NCI-H2171 (cell line): Measurements from ENCODE around the gene ITPR2.
"Not testable (repeated sequence)": the region's sequence is repeated elsewhere in the genome, so short reads cannot be mapped to it uniquely, and the experiment has no call there.

Experiments
- DNase-seq: peaks from one replicate; lab custom pipeline; 2025; lab: John Stamatoyannopoulos, UW

ITPR2 gene

DNA sequence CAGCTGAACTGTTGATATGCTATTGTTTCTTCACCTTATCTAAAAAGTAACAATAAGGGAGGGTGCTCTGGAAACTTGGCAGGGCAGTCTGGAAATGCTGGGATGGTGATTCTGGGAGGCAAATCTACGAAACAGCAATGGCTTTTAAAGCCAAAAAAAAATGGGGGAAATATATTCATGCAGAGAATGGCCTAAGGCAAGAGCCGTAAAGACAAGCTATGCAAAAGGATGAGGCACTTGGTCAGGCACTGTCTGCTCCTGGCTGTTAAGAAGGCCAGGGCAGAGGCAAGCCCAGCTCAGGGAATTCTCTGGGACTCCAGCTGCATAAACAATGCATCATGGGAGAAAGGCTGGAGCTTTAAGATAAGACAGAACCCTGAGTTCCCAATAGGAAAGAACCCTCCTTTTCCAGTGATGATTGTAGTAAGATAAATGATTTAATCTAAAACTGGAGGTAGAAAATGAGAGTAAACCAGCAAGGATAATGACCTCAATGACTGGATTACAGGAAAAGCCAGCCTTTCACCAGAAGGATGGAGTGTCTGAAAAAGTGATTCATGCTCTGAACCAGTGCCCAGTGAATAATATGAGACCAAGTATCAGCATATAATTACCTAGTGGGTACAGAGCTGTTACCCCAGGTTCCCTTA, 46.0 kb downstream of the ITPR2 start:
- DNase-seq = no peak

DNA sequence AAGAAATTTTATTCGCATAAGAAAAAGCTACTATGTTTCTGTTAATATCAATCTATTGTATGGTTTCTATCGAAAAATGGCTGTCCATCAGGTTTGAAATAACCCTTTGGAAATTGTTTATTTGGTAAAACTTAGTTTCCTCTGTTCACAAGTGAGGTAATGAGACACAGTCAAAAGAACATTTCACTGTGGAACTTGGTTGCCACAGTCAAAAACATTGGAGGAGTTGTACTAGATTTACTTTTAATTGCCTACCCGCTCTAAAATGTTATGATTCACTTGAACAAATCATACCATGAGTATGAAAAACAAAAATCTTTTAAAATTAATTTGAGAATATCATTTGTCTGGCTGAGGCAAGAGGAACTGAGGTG, 46.5 kb downstream of the ITPR2 start:
- DNase-seq = no peak

DNA sequence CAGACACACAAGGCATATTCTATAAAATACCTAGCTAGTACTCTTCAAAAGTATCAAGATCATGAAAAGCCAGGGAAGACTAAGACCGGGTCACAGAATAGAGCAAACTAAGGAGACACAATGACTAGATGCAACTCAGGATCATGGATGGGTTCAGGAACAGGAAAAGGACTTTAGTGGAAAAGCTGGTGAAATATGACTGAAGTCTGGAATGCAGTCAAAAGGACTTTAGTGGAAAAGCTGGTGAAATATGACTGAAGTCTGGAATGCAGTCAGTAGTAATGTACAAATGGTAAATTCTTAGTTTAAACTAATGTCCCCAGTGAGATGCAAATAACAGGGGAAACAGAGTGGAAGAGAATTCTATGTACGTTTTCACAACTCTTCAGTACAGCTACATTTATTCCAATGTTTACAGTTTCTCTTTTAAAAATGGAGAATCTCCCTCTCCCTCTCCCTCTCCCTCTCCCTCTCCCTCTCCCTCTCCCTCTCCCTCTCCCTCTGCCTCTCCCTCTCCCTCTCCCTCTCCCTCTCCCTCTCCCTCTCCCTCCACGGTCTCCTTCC, 49.1 kb downstream of the ITPR2 start:
- not testable (repeated sequence) for DNase-seq

- no peak for DNase-seq
Measured at GRCh38 chr12:26783131-26783526, 49.9 kb downstream of the ITPR2 start.

DNA sequence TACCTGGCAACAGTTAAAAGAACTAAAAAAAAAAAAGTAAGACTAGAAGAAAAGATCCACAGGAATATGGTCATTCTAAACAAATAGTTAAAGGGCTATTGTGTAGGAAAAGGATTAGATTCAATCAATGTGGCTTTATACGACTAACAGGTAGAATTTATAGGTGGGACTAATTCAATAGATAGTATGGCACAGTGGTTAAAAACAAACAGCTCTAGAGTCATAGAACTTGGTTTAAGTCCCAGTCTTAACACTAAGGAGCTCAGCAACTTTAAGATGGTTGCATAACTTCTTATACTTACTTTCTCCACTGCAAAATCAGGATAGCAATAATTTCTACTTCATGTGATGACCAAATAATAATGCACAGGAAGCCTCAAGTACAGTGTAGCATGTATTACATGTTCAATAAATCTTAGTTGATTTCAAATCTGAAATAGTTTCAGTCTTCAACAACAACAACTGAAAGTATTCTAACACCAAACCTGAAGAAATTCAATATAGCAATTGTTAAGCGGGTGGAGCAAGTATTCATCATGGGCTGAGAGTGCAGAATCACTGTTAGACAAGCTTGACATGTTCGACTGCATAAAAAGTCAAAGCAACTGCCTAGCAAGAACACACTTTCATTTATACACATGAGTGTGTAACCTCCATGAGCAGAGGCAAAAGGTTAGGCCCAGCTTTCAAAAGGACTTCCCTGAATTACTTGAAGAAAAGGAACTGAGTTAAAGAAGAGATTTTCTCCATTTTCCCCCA, 50.4 kb downstream of the ITPR2 start:
- DNase-seq = no peak

DNA sequence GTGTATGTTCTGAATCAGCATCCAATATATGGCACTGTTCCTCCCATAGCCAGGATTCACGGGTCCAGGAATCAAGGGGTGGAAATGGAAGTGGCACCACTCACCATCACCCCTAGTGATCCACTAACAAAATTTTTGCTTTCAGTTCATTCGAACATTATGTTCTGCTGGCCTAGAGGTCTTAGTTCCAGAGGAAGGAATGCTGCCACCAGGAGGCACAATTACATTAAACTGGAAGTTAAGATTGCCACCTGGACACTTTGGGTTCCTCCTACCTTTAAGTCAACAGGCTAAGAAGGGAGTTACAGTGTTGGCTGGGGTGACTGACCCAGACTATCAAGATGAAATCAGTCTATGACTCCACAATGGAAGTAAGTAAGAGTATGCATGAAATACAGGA, 52.3 kb downstream of the ITPR2 start:
- not testable (repeated sequence) for DNase-seq

GRCh38 chr12:26778173-26778775, 54.7 kb downstream of the ITPR2 start:
- DNase-seq = not testable (repeated sequence)

DNA sequence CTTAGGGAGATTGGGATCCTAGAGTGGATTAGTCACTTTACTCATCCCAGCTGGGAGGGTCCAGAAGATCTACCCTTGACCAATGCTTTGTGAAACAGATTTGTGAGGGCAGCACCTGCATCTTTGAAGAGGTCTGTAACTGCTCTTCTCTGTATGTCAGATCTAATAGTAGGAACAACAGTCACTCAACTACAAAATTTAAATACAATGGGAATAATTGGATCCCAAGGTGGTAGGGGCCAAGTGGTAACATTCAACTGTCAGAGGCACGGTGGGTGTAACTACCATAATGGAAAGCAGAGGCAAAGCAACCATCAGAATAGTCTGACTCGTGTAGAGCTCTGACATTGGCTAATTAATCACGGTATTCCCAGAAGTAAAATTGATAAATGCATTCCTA, 55.8 kb downstream of the ITPR2 start:
- DNase-seq = no peak

DNA sequence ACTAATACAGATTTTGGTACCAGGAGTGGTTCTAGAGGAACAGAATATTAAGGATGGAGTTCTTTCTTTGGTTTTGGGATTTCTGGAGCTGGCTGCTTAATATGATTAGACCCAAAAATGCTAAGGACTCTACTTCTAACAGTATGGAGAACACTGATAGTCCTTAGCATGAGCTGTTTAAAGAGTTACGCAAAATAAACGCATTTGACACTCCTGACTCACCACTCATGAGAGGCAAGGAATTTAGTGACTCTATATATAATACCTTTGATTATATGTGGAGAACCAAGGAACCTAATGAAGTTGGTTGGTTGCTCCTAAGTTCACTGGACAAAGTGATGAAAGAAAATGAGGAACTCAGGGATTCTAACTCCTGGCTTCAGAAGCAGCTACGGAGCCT, 57.0 kb downstream of the ITPR2 start:
- not testable (repeated sequence) for DNase-seq

DNA sequence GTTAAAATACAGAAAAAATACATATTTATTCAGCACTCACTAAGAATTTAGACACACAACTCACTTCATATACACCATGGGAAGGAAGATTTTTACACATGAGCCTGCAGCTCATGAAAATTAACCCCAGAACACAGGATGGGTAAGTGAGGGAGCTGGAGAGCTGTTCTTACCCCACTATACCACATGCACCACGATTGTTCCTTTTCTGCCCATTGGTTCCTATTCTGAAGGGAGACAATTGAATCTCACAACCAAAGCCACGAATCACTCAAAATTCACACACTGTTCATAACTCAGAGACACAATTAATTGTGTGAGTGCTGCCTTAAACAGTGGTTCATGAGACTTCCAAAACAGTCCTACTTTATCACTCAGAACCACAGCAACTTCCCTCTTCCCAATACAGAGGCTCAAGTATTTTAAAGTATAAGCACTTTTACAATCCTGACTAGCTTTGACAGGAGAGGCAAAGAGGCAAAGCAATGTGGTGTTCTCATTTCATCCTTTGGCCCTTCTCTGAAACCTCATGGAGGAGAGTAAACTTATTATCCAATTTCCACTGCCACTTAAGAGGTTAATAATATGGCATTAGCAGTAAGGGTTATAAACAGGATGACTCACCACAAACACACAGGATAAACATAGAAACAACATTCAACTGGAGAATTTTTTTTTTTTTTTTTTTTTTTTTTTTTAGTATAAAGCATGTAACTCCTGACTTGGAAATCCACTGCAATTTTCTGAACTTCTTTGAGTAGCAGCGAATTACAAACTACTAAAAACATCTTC, 59.5 kb downstream of the ITPR2 start:
- no peak for DNase-seq

GRCh38 chr12:26771861-26772260, 61.1 kb downstream of the ITPR2 start:
- DNase-seq = no peak

GRCh38 chr12:26770239-26771070, 62.5 kb downstream of the ITPR2 start:
- no peak for DNase-seq

GRCh38 chr12:26769611-26770010, 63.4 kb downstream of the ITPR2 start:
- no peak for DNase-seq

GRCh38 chr12:26768611-26769603, 64.1 kb downstream of the ITPR2 start:
- no peak for DNase-seq

- no peak for DNase-seq
Measured at GRCh38 chr12:26767865-26768264, 65.1 kb downstream of the ITPR2 start.

DNA sequence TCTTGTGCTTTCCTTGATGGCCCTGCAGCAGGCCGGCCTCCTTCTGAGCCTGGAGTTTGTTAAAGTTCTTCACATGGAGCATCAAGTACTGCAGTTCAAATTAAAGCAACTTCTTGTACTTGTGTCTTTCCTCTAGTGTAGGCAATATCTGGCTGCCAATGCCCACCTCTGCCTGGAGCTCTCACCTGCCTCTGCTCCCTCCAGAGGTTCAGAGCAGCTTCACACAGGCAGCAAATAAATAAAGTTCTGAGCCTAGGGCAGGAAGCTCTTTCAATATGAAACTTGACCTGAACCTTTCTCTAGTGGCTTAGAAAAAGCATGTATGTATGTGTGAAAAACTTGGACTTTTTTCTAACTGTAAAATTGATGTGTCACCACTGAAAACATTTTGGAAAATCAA, 65.9 kb downstream of the ITPR2 start:
- DNase-seq = no peak

DNA sequence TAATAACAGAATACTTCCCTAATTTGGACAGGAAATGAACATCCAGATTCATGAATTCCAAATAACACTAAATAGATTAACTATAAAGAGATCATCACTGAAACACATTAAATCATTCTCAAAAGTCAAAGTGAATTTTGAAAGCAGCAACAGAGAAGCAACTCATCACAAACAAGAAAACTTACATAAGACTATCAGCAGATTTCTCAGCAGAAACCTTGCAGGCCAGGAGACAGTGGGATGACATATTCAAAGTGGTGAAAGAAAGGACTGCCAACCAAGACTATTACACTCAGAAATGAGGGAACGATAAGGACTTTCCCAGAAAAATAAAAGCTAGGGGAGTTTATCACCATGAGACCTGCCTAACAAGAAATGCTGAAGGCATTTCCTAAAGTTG, 70.8 kb downstream of the ITPR2 start:
- no peak for DNase-seq

GRCh38 chr12:26761775-26762174, 71.2 kb downstream of the ITPR2 start:
- DNase-seq = no peak

DNA sequence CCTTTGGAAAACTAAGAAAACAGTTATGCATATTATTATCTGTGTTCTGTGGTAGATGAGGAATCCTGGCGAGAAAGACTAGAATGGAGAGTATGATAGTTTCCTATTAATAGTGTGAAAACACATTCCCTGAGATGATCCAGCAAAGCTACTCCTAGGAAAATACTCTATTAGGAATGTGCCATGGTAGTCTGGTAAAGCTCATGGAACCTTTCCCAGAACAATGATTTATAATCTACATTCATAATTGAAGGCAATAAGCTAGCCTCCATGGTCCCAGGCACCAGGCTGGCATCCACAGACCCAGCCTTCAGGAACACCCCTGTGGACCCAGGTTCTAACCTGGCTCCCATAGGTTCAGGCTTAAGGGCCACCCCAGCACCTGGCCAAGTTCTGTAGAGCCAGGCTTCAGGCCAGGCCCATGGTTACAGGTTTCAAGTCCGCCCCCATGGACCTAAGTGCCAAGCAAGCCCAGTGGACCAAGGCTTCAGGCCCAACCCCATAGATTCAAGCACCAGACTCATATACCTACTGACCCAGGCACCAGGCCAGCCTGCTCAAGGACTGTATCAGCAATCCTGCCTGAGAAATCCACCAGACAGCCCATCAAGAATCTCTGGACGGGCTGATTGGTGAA, 72.2 kb downstream of the ITPR2 start:
- no peak for DNase-seq

GRCh38 chr12:26755362-26755761, 77.6 kb downstream of the ITPR2 start:
- DNase-seq = not testable (repeated sequence)
